Hair follicular keratinocyte (primary cell): ENCODE measurements around the gene TMEM184A. TPM values are rescaled to one million over a fixed set of nuclear protein-coding genes. Genes with fewer than 3 reads are reported as not detected.

Experiments used
- total RNA-seq: library from RNA; depleted of rRNA; stranded (reverse); fragments of >200 nt; gene quantifications from 2 replicates; pipeline ENCODE4 v1.2.3, GENCODE V29; 2015

TMEM184A gene
- 0.34 and 0.39 TPM in 2 replicates for total RNA-seq

GRCh38 chr7:1555813-1556543 is at the start of gene TMEM184A:
TSS of gene TMEM184A (minus strand) at chr7:1556205. CDS start at chr7:1555484, 721 bp downstream.

DNA sequence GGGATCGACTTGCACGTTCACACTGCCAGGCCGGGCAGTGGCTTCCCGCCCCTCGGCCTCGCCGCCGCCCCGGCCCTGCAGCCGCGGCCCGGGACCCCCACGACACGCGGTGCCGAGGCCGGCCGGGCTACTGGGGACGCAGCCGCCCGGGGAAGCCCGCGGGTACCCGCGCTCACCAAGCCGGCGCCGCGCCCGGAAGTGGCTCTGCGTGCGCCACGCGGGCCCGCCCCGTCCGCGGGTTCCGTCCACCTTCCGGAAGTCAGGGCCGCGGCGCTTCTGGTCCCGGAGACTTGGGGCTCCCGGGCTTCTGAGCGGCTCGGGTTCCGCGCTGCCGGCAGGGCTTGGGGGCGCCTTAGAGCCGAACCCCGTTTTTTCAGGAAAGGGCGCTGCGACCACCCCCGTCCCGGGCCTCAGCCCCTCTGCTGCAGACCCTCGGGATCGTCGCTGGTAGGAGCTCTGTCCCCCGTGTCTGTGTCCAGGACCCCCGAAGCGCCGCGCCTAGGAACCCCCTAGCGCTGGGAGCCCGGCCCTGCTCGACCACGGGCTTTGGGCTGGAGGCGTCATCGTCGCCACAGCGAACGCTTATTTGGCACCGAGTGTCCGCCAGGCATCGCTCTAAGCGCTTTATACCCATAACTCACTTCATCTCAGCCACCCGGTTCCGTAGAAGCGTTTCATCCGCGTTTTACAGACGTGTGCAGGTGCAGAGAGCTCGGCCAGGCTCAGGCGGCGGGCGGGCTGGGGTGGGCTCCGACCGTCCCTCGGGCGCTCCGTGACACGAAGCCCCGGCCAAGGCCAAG is 14.0 kb upstream of the TMEM184A start, which contains the start of gene PSMG3:
Gene PSMG3 (minus strand): TSS at position 200 of the 800 bp plus-strand sequence. CDS start 693 bp downstream, outside the sequence.

DNA sequence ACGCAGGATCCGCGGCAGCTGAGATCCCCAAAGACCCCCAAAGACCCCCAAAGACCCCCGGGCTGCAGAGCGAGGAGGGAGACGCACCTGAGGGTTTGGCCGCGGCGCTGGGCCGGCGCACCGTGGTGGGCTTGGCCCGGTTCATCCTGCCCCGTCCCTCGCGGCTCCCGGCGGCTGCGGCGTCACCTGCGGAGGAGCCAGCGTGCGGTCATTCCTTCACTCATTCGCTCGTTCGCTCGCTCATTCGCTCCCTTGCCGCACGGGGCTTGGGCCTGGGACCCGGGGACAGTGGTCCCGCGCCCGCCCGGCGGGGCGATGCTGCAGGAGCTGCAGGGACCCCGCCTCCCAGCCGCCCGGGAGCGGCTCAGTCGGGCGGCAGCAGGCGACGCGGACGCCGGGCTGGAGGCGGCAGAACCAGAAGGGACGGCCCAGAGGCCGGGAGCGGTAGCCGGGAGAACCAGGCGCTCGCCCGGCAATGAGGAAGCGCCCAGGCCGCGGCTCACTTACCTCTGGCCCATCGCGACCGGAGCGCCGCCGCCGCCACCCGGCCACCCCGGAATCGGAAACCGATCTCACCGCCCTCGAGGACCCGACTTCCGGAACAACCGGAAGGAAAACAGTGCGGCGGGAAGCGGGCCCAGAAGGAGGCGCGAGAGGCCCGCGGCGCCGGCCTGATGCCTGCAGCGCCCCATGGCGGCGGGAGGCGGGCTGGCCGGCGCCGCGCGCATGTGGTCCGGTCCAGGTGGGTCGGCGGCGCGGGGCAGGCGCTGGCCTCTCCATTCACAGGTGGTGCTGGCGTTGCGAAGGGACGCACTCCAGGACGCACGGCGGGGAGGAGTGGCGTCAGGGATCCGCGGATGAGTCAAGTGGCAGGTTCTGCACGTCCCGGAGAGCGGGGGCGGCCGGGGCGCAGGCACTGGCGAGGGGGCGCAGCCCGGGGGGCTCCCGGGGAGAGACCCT is 51.9 kb downstream of the TMEM184A start, which contains the start of gene INTS1:
Gene INTS1 (minus strand): TSS at position 574 of the 960 bp plus-strand sequence. CDS start 429 bp downstream, at position 145.

Other genes starting within 250 kb of the TMEM184A start
- 15.6 and 19.3 TPM in 2 replicates for gene MICALL2, start 96.7 kb downstream of the TMEM184A start, total RNA-seq
- gene INTS1, start 51.8 kb downstream of the TMEM184A start, total RNA-seq: 48.2 and 53.1 TPM in 2 replicates
- 12.8 and 15.2 TPM in 2 replicates for gene MAFK, start 25.5 kb downstream of the TMEM184A start, total RNA-seq
- gene PSMG3, start 13.8 kb upstream of the TMEM184A start, total RNA-seq: 57.1 and 103 TPM in 2 replicates
- 0.23 and 0.30 TPM in 2 replicates for gene ELFN1, start 114.1 kb upstream of the TMEM184A start, total RNA-seq